Islet of Langerhans (tissue), 1 donor: Measurements from ENCODE around the gene TMEM238.
"Not testable (repeated sequence)": the region's sequence is repeated elsewhere in the genome, so short reads cannot be mapped to it uniquely, and the experiment has no call there.

Experiments
- FAIRE-seq: peaks from one replicate; lab custom pipeline; 2011; peaks lifted over from hg19 to GRCh38; lab: Jason Lieb, UNC

TMEM238 gene

GRCh38 chr19:55384131-55384919, at the start of gene TMEM238:
TSS of gene TMEM238 (minus strand) at chr19:55384292. CDS start at chr19:55384259, 33 bp downstream.
- FAIRE-seq = no peak

- FAIRE-seq = no peak
These were observed 49.2 kb upstream of the TMEM238 start for GRCh38 chr19:55433292-55433691.

- FAIRE-seq = no peak
These were observed 48.3 kb upstream of the TMEM238 start for GRCh38 chr19:55432241-55432959.

- no peak for FAIRE-seq
These were observed 47.1 kb upstream of the TMEM238 start for GRCh38 chr19:55431183-55431582.

- no peak for FAIRE-seq
These were observed 42.0 kb upstream of the TMEM238 start for GRCh38 chr19:55426042-55426441.

GRCh38 chr19:55424518-55424917, 40.4 kb upstream of the TMEM238 start:
- no peak for FAIRE-seq

GRCh38 chr19:55423225-55424005, 39.3 kb upstream of the TMEM238 start:
- no peak for FAIRE-seq

- not testable (repeated sequence) for FAIRE-seq
These were observed 37.2 kb upstream of the TMEM238 start for GRCh38 chr19:55421281-55421680.

GRCh38 chr19:55419624-55420236, 35.6 kb upstream of the TMEM238 start:
- no peak for FAIRE-seq

- FAIRE-seq = no peak
These were observed 35.0 kb upstream of the TMEM238 start for GRCh38 chr19:55419103-55419502.

GRCh38 chr19:55418185-55418584, 34.1 kb upstream of the TMEM238 start:
- FAIRE-seq = no peak

- FAIRE-seq = no peak
These were observed 26.1 kb upstream of the TMEM238 start for GRCh38 chr19:55410168-55410567.

GRCh38 chr19:55409179-55409578, 25.1 kb upstream of the TMEM238 start:
- not testable (repeated sequence) for FAIRE-seq

- FAIRE-seq = no peak
These were observed 24.4 kb upstream of the TMEM238 start for GRCh38 chr19:55408533-55408872.

GRCh38 chr19:55407800-55408532, 23.9 kb upstream of the TMEM238 start:
- no peak for FAIRE-seq

- FAIRE-seq = not testable (repeated sequence)
These were observed 23.4 kb upstream of the TMEM238 start, which contains the start of gene UBE2S for GRCh38 chr19:55407550-55407799. TSS of gene UBE2S (minus strand) at chr19:55407788. CDS start at chr19:55407589, 199 bp downstream.

- FAIRE-seq = no peak
These were observed 22.9 kb upstream of the TMEM238 start for GRCh38 chr19:55406826-55407549.

- no peak for FAIRE-seq
These were observed 22.2 kb upstream of the TMEM238 start for GRCh38 chr19:55406091-55406825.

- FAIRE-seq = no peak
These were observed 21.5 kb upstream of the TMEM238 start for GRCh38 chr19:55405638-55406037.

GRCh38 chr19:55402509-55402908, 18.4 kb upstream of the TMEM238 start:
- no peak for FAIRE-seq

- not testable (repeated sequence) for FAIRE-seq
These were observed 17.3 kb upstream of the TMEM238 start for GRCh38 chr19:55401390-55401789.
